WTC11 (cell line): ENCODE data around the gene SP110. TPM values are rescaled to one million over a fixed set of nuclear protein-coding genes. Genes with fewer than 3 reads are reported as not detected.

Experiments used
- ATAC-seq: fragments of 200-7000 bp; cut with Tn5 transposase; 2 replicates; pipeline ENCODE4 v1.10.0; 2021; ENCODE audit warnings: mild to moderate bottlenecking, moderate library complexity
- CTCF ChIA-PET: fragments of 300-600 bp; sonication (Branson Sonifier 250); formaldehyde crosslinking; loops from one replicate; lab custom pipeline; 2021; ENCODE audit warnings: antibody characterized with exemption; lab: Charles Lee
- POLR2A ChIA-PET: fragments of 350-600 bp; sonication (Branson Sonifier 250); formaldehyde crosslinking; loops from one replicate; lab custom pipeline; 2021; ENCODE audit warnings: antibody characterized with exemption; lab: Charles Lee
- DNase-seq: peaks from one replicate; pipeline ENCODE4 v3.0.0; 2021; ENCODE audit warnings: low spot score
- H3K27ac Mint-ChIP-seq: 2 replicates; pipeline ENCODE4 v1.8.0; 2021; ENCODE audit warnings: mixed read lengths
- H3K27me3 Mint-ChIP-seq: 2 replicates; pipeline ENCODE4 v1.8.0; 2021; ENCODE audit warnings: low read depth, mild to moderate bottlenecking, moderate library complexity, mixed read lengths
- H3K36me3 Mint-ChIP-seq: 2 replicates; pipeline ENCODE4 v1.8.0; 2021; ENCODE audit warnings: mixed read lengths
- H3K4me1 Mint-ChIP-seq: 2 replicates; pipeline ENCODE4 v1.8.0; 2022; ENCODE audit warnings: mixed read lengths
- H3K4me3 Mint-ChIP-seq: 2 replicates; pipeline ENCODE4 v1.8.0; 2021; ENCODE audit warnings: mild to moderate bottlenecking, moderate library complexity, mixed read lengths
- H3K9me3 Mint-ChIP-seq: 2 replicates; pipeline ENCODE4 v1.8.0; 2021; ENCODE audit warnings: mixed read lengths
- CREB1 ChIP-seq: sonication (generic); formaldehyde crosslinking; IDR thresholded peaks from 2 replicates; pipeline ENCODE4 v1.8.0; 2023; ENCODE audit warnings: mild to moderate bottlenecking, missing genetic modification reagents
- ETV6 ChIP-seq: sonication (generic); formaldehyde crosslinking; IDR thresholded peaks from 2 replicates; pipeline ENCODE4 v1.8.1; 2022; ENCODE audit warnings: mild to moderate bottlenecking, missing genetic modification reagents
- JAZF1 ChIP-seq: fragments of 250-450 bp; sonication (Bioruptor Pico); IDR thresholded peaks from 2 replicates; pipeline ENCODE4 v1.9.0; 2021; ENCODE audit warnings: moderate library complexity, mild to moderate bottlenecking, inconsistent platforms
- NFATC4 ChIP-seq: fragments of 250-450 bp; sonication (Bioruptor Pico); IDR thresholded peaks from 2 replicates; pipeline ENCODE4 v1.9.0; 2021; ENCODE audit warnings: mild to moderate bottlenecking
- PRRX2 ChIP-seq: fragments of 250-450 bp; sonication (Bioruptor Pico); IDR thresholded peaks from 2 replicates; pipeline ENCODE4 v1.8.0; 2021; ENCODE audit warnings: mild to moderate bottlenecking
- RELA ChIP-seq: sonication (generic); formaldehyde crosslinking; IDR thresholded peaks from 2 replicates; pipeline ENCODE4 v1.8.1; 2022; ENCODE audit warnings: missing genetic modification reagents, mild to moderate bottlenecking, borderline replicate concordance
- SP1 ChIP-seq: sonication (generic); formaldehyde crosslinking; conservative IDR thresholded peaks from 2 replicates; pipeline ENCODE4 v1.8.1; 2022; ENCODE audit warnings: missing genetic modification reagents
- TP53 ChIP-seq: sonication (generic); formaldehyde crosslinking; IDR thresholded peaks from 2 replicates; pipeline ENCODE4 v1.8.1; 2023; ENCODE audit warnings: mild to moderate bottlenecking, missing genetic modification reagents
- ZNF232 ChIP-seq: sonication (generic); formaldehyde crosslinking; IDR thresholded peaks from 2 replicates; pipeline ENCODE4 v1.8.0; 2022; ENCODE audit warnings: mild to moderate bottlenecking, missing genetic modification reagents
- total RNA-seq: library from RNA; stranded (reverse); gene quantifications from 3 replicates; pipeline ENCODE4 v1.2.3, GENCODE V29; 2021
- TF ChIP-seq, protein P1 (sequence below): sonication (generic); formaldehyde crosslinking; IDR thresholded peaks from 2 replicates; pipeline ENCODE4 v1.8.1; 2023; ENCODE audit warnings: mild to moderate bottlenecking, missing genetic modification reagents
- TF ChIP-seq, protein P2 (sequence below): sonication (generic); formaldehyde crosslinking; IDR thresholded peaks from 2 replicates; pipeline ENCODE4 v1.8.1; 2022; ENCODE audit warnings: missing genetic modification reagents, borderline replicate concordance
- TF ChIP-seq, protein P3 (sequence below): sonication (generic); formaldehyde crosslinking; IDR thresholded peaks from 2 replicates; pipeline ENCODE4 v1.8.0; 2023; ENCODE audit warnings: missing genetic modification reagents, mild to moderate bottlenecking, borderline replicate concordance
- TF ChIP-seq, protein P4 (sequence below): fragments of 200-600 bp; IDR thresholded peaks from 2 replicates; pipeline ENCODE4 v1.8.0; 2022; ENCODE audit warnings: antibody characterized with exemption
- TF ChIP-seq, protein P5 (sequence below): sonication (generic); formaldehyde crosslinking; IDR thresholded peaks from 2 replicates; pipeline ENCODE4 v1.8.0; 2022; ENCODE audit warnings: mild to moderate bottlenecking, missing genetic modification reagents
- TF ChIP-seq, protein P6 (sequence below): sonication (generic); formaldehyde crosslinking; IDR thresholded peaks from 2 replicates; pipeline ENCODE4 v1.8.0; 2022; ENCODE audit warnings: mild to moderate bottlenecking, missing genetic modification reagents
- TF ChIP-seq, protein P7 (sequence below): sonication (generic); formaldehyde crosslinking; IDR thresholded peaks from 2 replicates; pipeline ENCODE4 v1.8.1; 2023; ENCODE audit warnings: mild to moderate bottlenecking, moderate library complexity, missing genetic modification reagents
- TF ChIP-seq, protein P8 (sequence below): sonication (generic); formaldehyde crosslinking; IDR thresholded peaks from 2 replicates; pipeline ENCODE4 v1.8.1; 2022; ENCODE audit warnings: mild to moderate bottlenecking, missing genetic modification reagents, moderate library complexity, borderline replicate concordance

Gene SP110
- total RNA-seq, 1 experiment from 2014 or later = 5.7 TPM

DNA sequence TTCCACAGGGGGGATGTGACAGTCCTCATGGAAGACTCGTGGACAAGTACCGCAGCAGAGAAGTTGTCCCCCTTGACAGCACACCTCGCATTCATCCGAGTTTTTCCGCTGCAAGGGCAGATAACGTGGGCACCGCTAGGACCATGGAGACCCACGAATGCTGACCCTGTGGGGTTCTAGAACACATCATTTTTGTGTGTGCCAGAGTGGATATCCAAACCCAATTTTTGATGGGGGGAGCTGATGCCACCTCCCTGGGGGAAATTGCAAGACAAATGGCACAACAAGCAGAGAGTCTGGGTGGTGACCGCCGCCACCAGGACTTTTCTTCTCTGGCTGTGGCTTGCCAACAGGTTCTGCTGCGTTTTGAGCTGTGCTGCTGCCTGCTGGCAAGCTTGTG is 46.9 kb downstream of the SP110 start (continued):
- TF ChIP-seq, protein P1, sequence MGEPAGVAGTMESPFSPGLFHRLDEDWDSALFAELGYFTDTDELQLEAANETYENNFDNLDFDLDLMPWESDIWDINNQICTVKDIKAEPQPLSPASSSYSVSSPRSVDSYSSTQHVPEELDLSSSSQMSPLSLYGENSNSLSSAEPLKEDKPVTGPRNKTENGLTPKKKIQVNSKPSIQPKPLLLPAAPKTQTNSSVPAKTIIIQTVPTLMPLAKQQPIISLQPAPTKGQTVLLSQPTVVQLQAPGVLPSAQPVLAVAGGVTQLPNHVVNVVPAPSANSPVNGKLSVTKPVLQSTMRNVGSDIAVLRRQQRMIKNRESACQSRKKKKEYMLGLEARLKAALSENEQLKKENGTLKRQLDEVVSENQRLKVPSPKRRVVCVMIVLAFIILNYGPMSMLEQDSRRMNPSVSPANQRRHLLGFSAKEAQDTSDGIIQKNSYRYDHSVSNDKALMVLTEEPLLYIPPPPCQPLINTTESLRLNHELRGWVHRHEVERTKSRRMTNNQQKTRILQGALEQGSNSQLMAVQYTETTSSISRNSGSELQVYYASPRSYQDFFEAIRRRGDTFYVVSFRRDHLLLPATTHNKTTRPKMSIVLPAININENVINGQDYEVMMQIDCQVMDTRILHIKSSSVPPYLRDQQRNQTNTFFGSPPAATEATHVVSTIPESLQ (CRISPR knock-in tag) = no peak
- no peak for TF ChIP-seq ZNF232 (CRISPR knock-in tag)

DNA sequence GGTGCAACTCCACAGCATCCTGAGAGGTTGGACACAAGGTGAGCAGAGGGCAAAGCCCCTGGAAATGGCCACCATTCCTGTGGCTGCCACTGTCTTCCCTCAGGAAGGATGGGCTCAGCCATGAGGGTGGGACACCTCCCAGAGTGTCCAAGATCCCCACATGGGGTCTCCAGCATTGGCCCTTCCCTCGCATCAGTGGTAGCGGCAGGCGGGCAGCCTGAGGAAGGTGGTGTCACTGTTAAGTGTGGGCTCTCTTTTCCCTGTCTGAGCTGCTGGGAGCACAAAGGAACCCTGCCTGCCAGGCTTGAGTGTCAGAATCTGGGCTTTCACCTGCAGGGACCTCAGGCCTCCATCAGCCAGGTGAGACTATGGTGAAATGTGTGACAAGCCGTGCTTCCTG is 47.6 kb downstream of the SP110 start:
- TF ChIP-seq, protein P2, sequence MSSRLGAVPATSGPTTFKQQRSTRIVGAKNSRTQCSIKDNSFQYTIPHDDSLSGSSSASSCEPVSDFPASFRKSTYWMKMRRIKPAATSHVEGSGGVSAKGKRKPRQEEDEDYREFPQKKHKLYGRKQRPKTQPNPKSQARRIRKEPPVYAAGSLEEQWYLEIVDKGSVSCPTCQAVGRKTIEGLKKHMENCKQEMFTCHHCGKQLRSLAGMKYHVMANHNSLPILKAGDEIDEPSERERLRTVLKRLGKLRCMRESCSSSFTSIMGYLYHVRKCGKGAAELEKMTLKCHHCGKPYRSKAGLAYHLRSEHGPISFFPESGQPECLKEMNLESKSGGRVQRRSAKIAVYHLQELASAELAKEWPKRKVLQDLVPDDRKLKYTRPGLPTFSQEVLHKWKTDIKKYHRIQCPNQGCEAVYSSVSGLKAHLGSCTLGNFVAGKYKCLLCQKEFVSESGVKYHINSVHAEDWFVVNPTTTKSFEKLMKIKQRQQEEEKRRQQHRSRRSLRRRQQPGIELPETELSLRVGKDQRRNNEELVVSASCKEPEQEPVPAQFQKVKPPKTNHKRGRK = no peak
- TF ChIP-seq ETV6 (CRISPR knock-in tag) = no peak
- TF ChIP-seq, protein P3, sequence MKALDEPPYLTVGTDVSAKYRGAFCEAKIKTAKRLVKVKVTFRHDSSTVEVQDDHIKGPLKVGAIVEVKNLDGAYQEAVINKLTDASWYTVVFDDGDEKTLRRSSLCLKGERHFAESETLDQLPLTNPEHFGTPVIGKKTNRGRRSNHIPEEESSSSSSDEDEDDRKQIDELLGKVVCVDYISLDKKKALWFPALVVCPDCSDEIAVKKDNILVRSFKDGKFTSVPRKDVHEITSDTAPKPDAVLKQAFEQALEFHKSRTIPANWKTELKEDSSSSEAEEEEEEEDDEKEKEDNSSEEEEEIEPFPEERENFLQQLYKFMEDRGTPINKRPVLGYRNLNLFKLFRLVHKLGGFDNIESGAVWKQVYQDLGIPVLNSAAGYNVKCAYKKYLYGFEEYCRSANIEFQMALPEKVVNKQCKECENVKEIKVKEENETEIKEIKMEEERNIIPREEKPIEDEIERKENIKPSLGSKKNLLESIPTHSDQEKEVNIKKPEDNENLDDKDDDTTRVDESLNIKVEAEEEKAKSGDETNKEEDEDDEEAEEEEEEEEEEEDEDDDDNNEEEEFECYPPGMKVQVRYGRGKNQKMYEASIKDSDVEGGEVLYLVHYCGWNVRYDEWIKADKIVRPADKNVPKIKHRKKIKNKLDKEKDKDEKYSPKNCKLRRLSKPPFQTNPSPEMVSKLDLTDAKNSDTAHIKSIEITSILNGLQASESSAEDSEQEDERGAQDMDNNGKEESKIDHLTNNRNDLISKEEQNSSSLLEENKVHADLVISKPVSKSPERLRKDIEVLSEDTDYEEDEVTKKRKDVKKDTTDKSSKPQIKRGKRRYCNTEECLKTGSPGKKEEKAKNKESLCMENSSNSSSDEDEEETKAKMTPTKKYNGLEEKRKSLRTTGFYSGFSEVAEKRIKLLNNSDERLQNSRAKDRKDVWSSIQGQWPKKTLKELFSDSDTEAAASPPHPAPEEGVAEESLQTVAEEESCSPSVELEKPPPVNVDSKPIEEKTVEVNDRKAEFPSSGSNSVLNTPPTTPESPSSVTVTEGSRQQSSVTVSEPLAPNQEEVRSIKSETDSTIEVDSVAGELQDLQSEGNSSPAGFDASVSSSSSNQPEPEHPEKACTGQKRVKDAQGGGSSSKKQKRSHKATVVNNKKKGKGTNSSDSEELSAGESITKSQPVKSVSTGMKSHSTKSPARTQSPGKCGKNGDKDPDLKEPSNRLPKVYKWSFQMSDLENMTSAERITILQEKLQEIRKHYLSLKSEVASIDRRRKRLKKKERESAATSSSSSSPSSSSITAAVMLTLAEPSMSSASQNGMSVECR = no peak
- no peak for TF ChIP-seq RELA (CRISPR knock-in tag)
- TF ChIP-seq, protein P4, sequence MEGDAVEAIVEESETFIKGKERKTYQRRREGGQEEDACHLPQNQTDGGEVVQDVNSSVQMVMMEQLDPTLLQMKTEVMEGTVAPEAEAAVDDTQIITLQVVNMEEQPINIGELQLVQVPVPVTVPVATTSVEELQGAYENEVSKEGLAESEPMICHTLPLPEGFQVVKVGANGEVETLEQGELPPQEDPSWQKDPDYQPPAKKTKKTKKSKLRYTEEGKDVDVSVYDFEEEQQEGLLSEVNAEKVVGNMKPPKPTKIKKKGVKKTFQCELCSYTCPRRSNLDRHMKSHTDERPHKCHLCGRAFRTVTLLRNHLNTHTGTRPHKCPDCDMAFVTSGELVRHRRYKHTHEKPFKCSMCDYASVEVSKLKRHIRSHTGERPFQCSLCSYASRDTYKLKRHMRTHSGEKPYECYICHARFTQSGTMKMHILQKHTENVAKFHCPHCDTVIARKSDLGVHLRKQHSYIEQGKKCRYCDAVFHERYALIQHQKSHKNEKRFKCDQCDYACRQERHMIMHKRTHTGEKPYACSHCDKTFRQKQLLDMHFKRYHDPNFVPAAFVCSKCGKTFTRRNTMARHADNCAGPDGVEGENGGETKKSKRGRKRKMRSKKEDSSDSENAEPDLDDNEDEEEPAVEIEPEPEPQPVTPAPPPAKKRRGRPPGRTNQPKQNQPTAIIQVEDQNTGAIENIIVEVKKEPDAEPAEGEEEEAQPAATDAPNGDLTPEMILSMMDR = no peak
- no peak for TF ChIP-seq SP1 (CRISPR knock-in tag)
- TF ChIP-seq JAZF1 (CRISPR knock-in tag) = no peak
- TF ChIP-seq, protein P5, sequence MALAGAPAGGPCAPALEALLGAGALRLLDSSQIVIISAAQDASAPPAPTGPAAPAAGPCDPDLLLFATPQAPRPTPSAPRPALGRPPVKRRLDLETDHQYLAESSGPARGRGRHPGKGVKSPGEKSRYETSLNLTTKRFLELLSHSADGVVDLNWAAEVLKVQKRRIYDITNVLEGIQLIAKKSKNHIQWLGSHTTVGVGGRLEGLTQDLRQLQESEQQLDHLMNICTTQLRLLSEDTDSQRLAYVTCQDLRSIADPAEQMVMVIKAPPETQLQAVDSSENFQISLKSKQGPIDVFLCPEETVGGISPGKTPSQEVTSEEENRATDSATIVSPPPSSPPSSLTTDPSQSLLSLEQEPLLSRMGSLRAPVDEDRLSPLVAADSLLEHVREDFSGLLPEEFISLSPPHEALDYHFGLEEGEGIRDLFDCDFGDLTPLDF (CRISPR knock-in tag) = no peak
- no peak for TF ChIP-seq TP53
- TF ChIP-seq, protein P6, sequence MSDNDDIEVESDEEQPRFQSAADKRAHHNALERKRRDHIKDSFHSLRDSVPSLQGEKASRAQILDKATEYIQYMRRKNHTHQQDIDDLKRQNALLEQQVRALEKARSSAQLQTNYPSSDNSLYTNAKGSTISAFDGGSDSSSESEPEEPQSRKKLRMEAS = no peak
- TF ChIP-seq, all 79 proteins: peak for 0
- ATAC-seq (no peak), DNase-seq (no peak)
- H3K4me1 Mint-ChIP-seq = peaks cover 7% of the 10 kb centered on the region; the same call in 1 of the 2 replicates
- no peaks in the 10 kb centered on the region for H3K27me3 Mint-ChIP-seq
- no peak overlapping the region for H3K27ac Mint-ChIP-seq
- H3K36me3 Mint-ChIP-seq = no peaks in the 10 kb centered on the region
- ChIA-PET CTCF (interaction anchor here (0.9 kb wide), 1 partner anchor 12 kb away, joined by 3 read pairs; no protein-coding TSS in a partner anchor), POLR2A (no interaction called here)
- 0 out of 2 replicates have a peak, but pooled peaks cover 4% of the 10 kb centered on the region for H3K9me3 Mint-ChIP-seq
- no peak overlapping the region for H3K4me3 Mint-ChIP-seq

DNA sequence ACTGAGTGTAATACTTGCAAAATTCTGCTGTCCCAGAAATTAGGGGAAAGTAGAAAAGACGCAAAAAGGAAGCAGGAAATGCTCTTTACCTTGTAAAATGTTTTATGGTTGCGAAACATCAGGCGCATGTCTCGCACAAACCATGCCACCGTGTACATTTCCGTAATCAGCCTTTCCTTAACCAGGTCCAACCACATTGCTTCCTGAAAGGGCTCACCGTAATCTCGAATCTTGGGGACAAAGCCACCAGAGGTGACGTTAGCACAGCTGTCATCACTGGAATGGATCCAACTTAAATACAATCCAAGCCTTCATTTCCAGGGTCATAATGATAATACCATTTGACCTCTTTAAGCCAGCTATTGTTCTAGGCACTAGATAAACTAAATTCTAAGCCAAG is 49.3 kb downstream of the SP110 start:
- no peak for ATAC-seq
- TF ChIP-seq CREB1 (CRISPR knock-in tag) = no peak
- TF ChIP-seq, protein P7, sequence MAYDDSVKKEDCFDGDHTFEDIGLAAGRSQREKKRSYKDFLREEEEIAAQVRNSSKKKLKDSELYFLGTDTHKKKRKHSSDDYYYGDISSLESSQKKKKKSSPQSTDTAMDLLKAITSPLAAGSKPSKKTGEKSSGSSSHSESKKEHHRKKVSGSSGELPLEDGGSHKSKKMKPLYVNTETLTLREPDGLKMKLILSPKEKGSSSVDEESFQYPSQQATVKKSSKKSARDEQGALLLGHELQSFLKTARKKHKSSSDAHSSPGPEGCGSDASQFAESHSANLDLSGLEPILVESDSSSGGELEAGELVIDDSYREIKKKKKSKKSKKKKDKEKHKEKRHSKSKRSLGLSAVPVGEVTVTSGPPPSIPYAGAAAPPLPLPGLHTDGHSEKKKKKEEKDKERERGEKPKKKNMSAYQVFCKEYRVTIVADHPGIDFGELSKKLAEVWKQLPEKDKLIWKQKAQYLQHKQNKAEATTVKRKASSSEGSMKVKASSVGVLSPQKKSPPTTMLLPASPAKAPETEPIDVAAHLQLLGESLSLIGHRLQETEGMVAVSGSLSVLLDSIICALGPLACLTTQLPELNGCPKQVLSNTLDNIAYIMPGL (CRISPR knock-in tag) = no peak
- no peak for TF ChIP-seq PRRX2 (CRISPR knock-in tag)
- no peak for TF ChIP-seq NFATC4
- TF ChIP-seq, protein P8, sequence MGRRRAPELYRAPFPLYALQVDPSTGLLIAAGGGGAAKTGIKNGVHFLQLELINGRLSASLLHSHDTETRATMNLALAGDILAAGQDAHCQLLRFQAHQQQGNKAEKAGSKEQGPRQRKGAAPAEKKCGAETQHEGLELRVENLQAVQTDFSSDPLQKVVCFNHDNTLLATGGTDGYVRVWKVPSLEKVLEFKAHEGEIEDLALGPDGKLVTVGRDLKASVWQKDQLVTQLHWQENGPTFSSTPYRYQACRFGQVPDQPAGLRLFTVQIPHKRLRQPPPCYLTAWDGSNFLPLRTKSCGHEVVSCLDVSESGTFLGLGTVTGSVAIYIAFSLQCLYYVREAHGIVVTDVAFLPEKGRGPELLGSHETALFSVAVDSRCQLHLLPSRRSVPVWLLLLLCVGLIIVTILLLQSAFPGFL (CRISPR knock-in tag) = no peak

More for the DNA sequence above, 49.3 kb downstream of the SP110 start:
- Mint-ChIP-seq H3K9me3 (0 out of 2 replicates have a peak, but pooled peaks cover 4% of the 10 kb centered on the region), H3K36me3 (no peaks in the 10 kb centered on the region), H3K4me3 (no peak overlapping the region), H3K4me1 (peaks cover 7% of the 10 kb centered on the region; the same call in 1 of the 2 replicates), H3K27me3 (no peaks in the 10 kb centered on the region), H3K27ac (no peak overlapping the region)
- no peak for DNase-seq
- POLR2A ChIA-PET = no interaction called here
- CTCF ChIA-PET = interaction anchor here (2.6 kb wide), 1 partner anchor 11 kb away, joined by 12 read pairs; no protein-coding TSS in a partner anchor
